SU-DHL-6 (cell line): Measurements from ENCODE around the gene ARMC12.

Experiments used
- H2AFZ ChIP-seq: fragments of 200-600 bp; sonication (generic); 2 replicates; pipeline ENCODE4 v1.6.1; 2014; ENCODE audit warnings: low read depth, mild to moderate bottlenecking, moderate library complexity, mixed read lengths, antibody characterized with exemption, low read length; ENCODE audit not compliant: severe bottlenecking
- H3F3A ChIP-seq: fragments of 200-600 bp; shearing (Covaris generic); 2 replicates; pipeline ENCODE4 v1.6.0; 2016; ENCODE audit warnings: antibody characterized with exemption, mild to moderate bottlenecking; ENCODE audit not compliant: insufficient read depth
- H3K27ac ChIP-seq: fragments of 200-600 bp; sonication (generic); 2 replicates; pipeline ENCODE4 v1.5.1; 2016; ENCODE audit warnings: low read depth, mild to moderate bottlenecking, low read length, moderate library complexity, mixed read lengths
- H3K27me3 ChIP-seq: fragments of 200-600 bp; sonication (generic), shearing (Covaris generic); 2 replicates; pipeline ENCODE4 v1.6.0; 2014; ENCODE audit warnings: mild to moderate bottlenecking, low read length
- H3K36me3 ChIP-seq: fragments of 200-600 bp; sonication (generic); 2 replicates; pipeline ENCODE4 v1.6.1; 2014; ENCODE audit warnings: mild to moderate bottlenecking, low read length, mixed read lengths
- H3K4me2 ChIP-seq: fragments of 300-600, 200-600 bp; shearing (Covaris generic), sonication (generic); 2 replicates; pipeline ENCODE4 v1.6.0; 2014; ENCODE audit warnings: low read length, low read depth, mild to moderate bottlenecking; ENCODE audit not compliant: poor library complexity, severe bottlenecking
- H3K4me3 ChIP-seq: fragments of 200-600 bp; sonication (generic); 2 replicates; pipeline ENCODE4 v1.5.1; 2014; ENCODE audit warnings: antibody characterized with exemption, low read length, mild to moderate bottlenecking, mixed read lengths; ENCODE audit not compliant: insufficient read depth, poor library complexity, severe bottlenecking
- H3K79me2 ChIP-seq: fragments of 200-600 bp; sonication (generic); 2 replicates; pipeline ENCODE4 v1.6.1; 2014; ENCODE audit warnings: mild to moderate bottlenecking, low read length, moderate library complexity; ENCODE audit not compliant: insufficient read depth
- H3K9ac ChIP-seq: fragments of 200-600 bp; sonication (generic); 2 replicates; pipeline ENCODE4 v1.7.0; 2014; ENCODE audit warnings: mild to moderate bottlenecking, low read length
- H3K9me2 ChIP-seq: fragments of 200-600 bp; sonication (generic); replicated peaks from 2 replicates; pipeline ENCODE4 v1.6.1; 2014; ENCODE audit warnings: low read length; ENCODE audit not compliant: insufficient read depth
- H3K9me3 ChIP-seq: fragments of 200-600 bp; sonication (generic); 2 replicates; pipeline ENCODE4 v1.6.1; 2014; ENCODE audit warnings: low read length, mixed read lengths; ENCODE audit not compliant: insufficient read depth
- H4K20me1 ChIP-seq: fragments of 200-600 bp; sonication (generic); 2 replicates; pipeline ENCODE4 v1.6.1; 2014; ENCODE audit warnings: low read depth, mild to moderate bottlenecking, antibody characterized with exemption, low read length, moderate library complexity, mixed read lengths
- EZH2phosphoT487 ChIP-seq: fragments of 200-600 bp; sonication (generic), shearing (Covaris generic); conservative IDR thresholded peaks from 2 replicates; pipeline ENCODE4 v1.6.1; 2018; ENCODE audit warnings: mild to moderate bottlenecking, antibody characterized with exemption, low read length, moderate library complexity, mixed read lengths
- TF ChIP-seq, protein P1 (sequence below): fragments of 200-600 bp; sonication (generic); IDR thresholded peaks from one replicate; pipeline ENCODE4 v1.5.1; 2017; ENCODE audit warnings: antibody characterized with exemption, mild to moderate bottlenecking, low read length, moderate library complexity; ENCODE audit not compliant: insufficient read depth, poor library complexity, severe bottlenecking

ARMC12 gene

GRCh38 chr6:35774116-35774794 lies 37.4 kb downstream of the ARMC12 start:
- Histone ChIP-seq H3F3A (peaks cover 7% of the 10 kb centered on the region; the same call in 1 of the 2 replicates), H3K9me3 (no peaks in the 10 kb centered on the region), H2AFZ (no peak overlapping the region), H3K27me3 (no peaks in the 10 kb centered on the region), H3K9me2 (no peaks in the 10 kb centered on the region), H3K27ac (no peak overlapping the region), H3K36me3 (no peaks in the 10 kb centered on the region), H3K4me3 (no peak overlapping the region), H4K20me1 (no peaks in the 10 kb centered on the region), H3K4me2 (no peak overlapping the region), H3K9ac (no peak overlapping the region), H3K79me2 (no peaks in the 10 kb centered on the region)
- TF ChIP-seq EZH2phosphoT487 = no peak
- TF ChIP-seq, protein P1, sequence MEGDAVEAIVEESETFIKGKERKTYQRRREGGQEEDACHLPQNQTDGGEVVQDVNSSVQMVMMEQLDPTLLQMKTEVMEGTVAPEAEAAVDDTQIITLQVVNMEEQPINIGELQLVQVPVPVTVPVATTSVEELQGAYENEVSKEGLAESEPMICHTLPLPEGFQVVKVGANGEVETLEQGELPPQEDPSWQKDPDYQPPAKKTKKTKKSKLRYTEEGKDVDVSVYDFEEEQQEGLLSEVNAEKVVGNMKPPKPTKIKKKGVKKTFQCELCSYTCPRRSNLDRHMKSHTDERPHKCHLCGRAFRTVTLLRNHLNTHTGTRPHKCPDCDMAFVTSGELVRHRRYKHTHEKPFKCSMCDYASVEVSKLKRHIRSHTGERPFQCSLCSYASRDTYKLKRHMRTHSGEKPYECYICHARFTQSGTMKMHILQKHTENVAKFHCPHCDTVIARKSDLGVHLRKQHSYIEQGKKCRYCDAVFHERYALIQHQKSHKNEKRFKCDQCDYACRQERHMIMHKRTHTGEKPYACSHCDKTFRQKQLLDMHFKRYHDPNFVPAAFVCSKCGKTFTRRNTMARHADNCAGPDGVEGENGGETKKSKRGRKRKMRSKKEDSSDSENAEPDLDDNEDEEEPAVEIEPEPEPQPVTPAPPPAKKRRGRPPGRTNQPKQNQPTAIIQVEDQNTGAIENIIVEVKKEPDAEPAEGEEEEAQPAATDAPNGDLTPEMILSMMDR = no peak

DNA sequence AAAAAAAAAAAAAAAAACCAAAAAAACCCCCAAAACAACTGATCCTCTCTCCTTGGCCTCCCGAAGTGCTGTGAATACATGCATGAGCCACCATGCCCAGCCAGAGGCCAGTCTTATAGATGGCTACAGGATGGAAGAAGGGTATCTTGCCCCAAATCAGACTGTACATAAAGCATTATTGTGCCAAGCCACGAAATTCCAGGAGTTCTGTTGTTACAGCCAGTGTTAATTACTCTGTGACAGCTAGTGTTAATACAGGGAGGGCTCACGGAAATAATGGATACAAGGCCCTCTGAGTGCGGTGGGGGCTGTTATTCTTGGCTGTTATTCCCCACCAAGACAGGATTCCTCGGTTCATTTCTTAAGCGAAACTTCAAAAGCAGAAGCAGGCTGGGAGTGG lies 38.2 kb downstream of the ARMC12 start:
- H3F3A ChIP-seq = peaks cover 7% of the 10 kb centered on the region; the same call in 1 of the 2 replicates
- H3K9me2 ChIP-seq = no peaks in the 10 kb centered on the region
- no peak overlapping the region for H3K4me3 ChIP-seq
- no peaks in the 10 kb centered on the region for H3K79me2 ChIP-seq
- no peaks in the 10 kb centered on the region for H4K20me1 ChIP-seq
- H3K4me2 ChIP-seq = no peak overlapping the region
- H3K36me3 ChIP-seq = no peaks in the 10 kb centered on the region
- no peak overlapping the region for H3K27ac ChIP-seq
- no peak overlapping the region for H3K9ac ChIP-seq
- H2AFZ ChIP-seq = no peak overlapping the region
- TF ChIP-seq, protein P1 = no peak
- no peak for TF ChIP-seq EZH2phosphoT487
- H3K9me3 ChIP-seq = no peaks in the 10 kb centered on the region
- H3K27me3 ChIP-seq = no peaks in the 10 kb centered on the region

DNA sequence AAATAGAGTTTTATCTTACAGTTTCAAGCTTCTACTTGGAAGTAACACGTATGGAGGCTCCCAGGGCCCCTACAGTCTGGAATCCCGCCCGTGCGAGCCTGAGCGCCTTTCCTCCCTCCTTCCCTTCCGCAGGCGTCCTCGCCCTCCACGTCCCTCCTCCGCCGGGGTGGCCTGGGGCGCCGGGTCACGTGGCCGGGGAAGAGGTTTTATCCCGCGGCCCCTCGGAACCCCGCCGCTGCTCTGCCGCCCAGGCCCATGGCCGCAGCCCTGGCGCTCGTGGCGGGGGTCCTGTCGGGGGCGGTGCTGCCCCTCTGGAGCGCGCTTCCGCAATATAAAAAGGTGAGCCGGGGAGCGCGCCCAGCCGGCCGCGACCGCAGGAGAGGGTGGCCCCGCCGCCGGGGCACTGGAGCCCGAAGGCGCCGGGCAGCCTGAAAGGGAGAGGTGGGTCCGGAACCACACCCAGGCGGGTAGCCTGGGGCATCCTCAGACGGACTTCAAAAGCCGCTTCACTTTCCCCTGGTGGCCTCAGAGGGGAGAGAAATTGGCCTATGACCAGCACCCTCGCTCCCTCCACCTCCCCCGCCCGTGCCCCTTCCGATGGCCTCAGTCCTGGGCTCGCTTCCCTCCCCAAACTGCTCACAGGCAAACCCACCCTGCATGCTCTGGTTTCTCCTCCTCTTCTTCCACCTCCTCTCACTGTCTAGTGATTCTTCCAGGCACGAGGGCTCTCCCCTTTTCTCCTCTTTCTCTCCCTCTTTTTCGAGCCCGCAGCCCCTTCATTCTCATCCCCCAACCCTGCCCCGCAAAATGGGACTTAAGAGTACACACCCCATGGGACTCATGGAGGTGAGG lies 39.8 kb downstream of the ARMC12 start, which contains the start of gene CLPSL2:
Gene CLPSL2, plus strand, starts transcription at position 235 of the 852 bp plus-strand sequence. Its CDS starts 21 bp downstream, at position 256.
- H3K9me2 ChIP-seq = no peaks in the 10 kb centered on the region
- H3F3A ChIP-seq = no peaks in the 10 kb centered on the region
- H3K9ac ChIP-seq = peak within 1 kb of the TSS; percentile 8; the same call in 1 of the 2 replicates
- H3K36me3 ChIP-seq = no peaks in the 10 kb centered on the region
- H3K27ac ChIP-seq = no peak within 1 kb of the TSS
- peak; percentile 90; the same call in 1 of the 2 replicates for TF ChIP-seq EZH2phosphoT487
- TF ChIP-seq, protein P1 = no peak
- no peaks in the 10 kb centered on the region for H4K20me1 ChIP-seq
- H3K9me3 ChIP-seq = no peaks in the 10 kb centered on the region
- no peaks in the 10 kb centered on the region for H3K27me3 ChIP-seq
- H3K4me2 ChIP-seq = peak within 1 kb of the TSS; percentile 37
- H3K79me2 ChIP-seq = no peaks in the 10 kb centered on the region
- peak within 1 kb of the TSS; percentile 4 for H3K4me3 ChIP-seq
- peak within 1 kb of the TSS; percentile 45 for H2AFZ ChIP-seq
